AG09309 (cell line): ENCODE data around the gene CNN2.

ENCODE experiments used
- DNase-seq: peaks from one replicate; pipeline ENCODE4 v3.0.0-alpha.2; 2010; ENCODE audit warnings: low read depth
- H3K4me3 ChIP-seq: 2 replicates; pipeline ENCODE4 v1.5.1; 2011; ENCODE audit warnings: mild to moderate bottlenecking, low read depth, low read length, moderate library complexity; ENCODE audit not compliant: control insufficient read depth
- TF ChIP-seq, protein P1 (sequence below): IDR thresholded peaks from 2 replicates; pipeline ENCODE4 v1.5.1; 2011; ENCODE audit warnings: mild to moderate bottlenecking, low read depth, low read length, inconsistent platforms; ENCODE audit not compliant: insufficient read depth, control insufficient read depth; ENCODE audit errors: missing control alignments

Gene CNN2

GRCh38 chr19:1009981-1010538 lies 16.3 kb upstream of the CNN2 start:
- no peak overlapping the region for H3K4me3 ChIP-seq
- TF ChIP-seq, protein P1, sequence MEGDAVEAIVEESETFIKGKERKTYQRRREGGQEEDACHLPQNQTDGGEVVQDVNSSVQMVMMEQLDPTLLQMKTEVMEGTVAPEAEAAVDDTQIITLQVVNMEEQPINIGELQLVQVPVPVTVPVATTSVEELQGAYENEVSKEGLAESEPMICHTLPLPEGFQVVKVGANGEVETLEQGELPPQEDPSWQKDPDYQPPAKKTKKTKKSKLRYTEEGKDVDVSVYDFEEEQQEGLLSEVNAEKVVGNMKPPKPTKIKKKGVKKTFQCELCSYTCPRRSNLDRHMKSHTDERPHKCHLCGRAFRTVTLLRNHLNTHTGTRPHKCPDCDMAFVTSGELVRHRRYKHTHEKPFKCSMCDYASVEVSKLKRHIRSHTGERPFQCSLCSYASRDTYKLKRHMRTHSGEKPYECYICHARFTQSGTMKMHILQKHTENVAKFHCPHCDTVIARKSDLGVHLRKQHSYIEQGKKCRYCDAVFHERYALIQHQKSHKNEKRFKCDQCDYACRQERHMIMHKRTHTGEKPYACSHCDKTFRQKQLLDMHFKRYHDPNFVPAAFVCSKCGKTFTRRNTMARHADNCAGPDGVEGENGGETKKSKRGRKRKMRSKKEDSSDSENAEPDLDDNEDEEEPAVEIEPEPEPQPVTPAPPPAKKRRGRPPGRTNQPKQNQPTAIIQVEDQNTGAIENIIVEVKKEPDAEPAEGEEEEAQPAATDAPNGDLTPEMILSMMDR = no peak
- no peak for DNase-seq

DNA sequence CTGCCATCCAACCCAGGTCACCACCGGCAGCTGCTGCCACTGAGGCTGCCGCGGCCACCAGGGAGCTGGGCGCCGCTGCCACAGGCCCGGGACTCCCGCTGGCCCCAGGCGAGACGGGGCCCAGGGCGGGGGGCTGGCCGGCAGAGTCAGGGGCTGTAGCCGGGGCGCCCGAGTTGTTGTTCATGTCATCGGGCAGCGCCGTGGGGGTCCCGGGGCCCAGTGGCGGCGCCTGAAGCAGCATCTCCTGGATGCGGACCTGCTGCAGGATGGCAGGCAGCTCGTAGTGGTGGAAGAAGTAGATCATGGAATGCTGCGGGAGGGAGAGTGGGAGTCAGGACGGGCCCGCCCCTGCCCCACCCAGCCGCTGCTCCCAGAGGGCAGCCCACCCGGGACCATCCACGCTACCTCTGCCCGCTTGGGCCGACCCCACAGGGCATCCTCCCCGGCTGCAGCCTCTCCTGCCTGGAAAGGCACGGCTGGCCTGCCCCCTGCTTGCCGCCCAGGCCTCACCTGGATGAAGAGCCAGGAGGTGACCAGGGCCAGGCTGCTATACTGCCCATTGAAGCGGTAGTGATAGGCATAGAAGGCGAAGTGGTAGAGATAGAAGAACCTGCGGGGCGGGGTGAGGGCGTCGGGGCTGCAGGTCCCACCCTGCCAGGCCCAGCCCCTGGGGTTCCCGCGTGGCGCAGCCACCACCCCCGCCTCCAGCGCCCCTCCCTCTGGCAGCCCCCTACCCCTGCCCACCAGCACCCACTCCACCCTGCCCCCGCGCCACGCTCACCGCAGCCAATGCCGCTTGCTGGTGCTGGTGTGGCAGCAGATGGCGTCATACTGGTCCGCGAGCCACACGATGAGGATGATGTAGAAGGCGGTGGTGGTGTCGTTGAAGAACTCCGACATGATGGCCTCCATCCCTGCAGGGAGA lies 15.6 kb upstream of the CNN2 start:
- no peak overlapping the region for H3K4me3 ChIP-seq
- no peak for DNase-seq
- TF ChIP-seq, protein P1 = no peak

DNA sequence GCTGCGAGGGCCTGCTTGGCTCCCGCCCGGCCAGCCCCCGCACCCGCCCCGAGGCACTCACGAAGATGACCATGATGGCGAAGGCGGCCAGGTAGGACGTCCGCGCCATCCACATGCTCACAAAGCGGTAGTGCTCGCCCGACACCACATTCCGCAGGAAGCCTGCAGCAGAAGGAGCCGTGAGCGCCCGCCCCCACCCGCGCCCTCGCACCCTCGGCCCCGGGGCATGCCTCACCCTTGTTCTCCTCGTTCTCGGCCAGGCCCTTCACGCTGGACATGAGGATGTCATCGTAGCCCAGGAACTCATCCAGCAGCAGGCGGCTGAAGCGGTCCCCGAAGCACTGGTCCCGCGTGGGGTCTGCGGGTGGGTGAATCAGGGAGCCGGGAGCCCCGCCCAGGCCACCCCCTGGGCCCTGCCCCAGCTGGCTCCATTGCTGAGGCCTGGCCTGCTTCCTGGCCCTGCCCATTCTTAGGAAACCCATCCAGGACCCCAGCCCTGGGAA lies 14.5 kb upstream of the CNN2 start:
- H3K4me3 ChIP-seq = no peak overlapping the region
- TF ChIP-seq, protein P1 = no peak
- no peak for DNase-seq

- no peak for DNase-seq
- TF ChIP-seq, protein P1 = no peak
- H3K4me3 ChIP-seq = no peak overlapping the region
Observed at GRCh38 chr19:1012334-1012733, 14.1 kb upstream of the CNN2 start.

GRCh38 chr19:1013218-1013617 lies 13.2 kb upstream of the CNN2 start:
- TF ChIP-seq, protein P1 = no peak
- H3K4me3 ChIP-seq = no peak overlapping the region
- no peak for DNase-seq

GRCh38 chr19:1014161-1015060 lies 12.0 kb upstream of the CNN2 start:
- H3K4me3 ChIP-seq = no peak overlapping the region
- TF ChIP-seq, protein P1 = no peak
- DNase-seq = no peak
